Anterior cingulate cortex (tissue), 58 donors: ENCODE results near the gene DNAJC5.
A peak's percentile ranks its signal among the peaks of the same experiment; 100 is the strongest.

Source experiments
- DNase-seq, 58 donors: peaks; one replicate each; lab custom pipeline; 2025; lab: John Stamatoyannopoulos, UW

Gene DNAJC5

DNA sequence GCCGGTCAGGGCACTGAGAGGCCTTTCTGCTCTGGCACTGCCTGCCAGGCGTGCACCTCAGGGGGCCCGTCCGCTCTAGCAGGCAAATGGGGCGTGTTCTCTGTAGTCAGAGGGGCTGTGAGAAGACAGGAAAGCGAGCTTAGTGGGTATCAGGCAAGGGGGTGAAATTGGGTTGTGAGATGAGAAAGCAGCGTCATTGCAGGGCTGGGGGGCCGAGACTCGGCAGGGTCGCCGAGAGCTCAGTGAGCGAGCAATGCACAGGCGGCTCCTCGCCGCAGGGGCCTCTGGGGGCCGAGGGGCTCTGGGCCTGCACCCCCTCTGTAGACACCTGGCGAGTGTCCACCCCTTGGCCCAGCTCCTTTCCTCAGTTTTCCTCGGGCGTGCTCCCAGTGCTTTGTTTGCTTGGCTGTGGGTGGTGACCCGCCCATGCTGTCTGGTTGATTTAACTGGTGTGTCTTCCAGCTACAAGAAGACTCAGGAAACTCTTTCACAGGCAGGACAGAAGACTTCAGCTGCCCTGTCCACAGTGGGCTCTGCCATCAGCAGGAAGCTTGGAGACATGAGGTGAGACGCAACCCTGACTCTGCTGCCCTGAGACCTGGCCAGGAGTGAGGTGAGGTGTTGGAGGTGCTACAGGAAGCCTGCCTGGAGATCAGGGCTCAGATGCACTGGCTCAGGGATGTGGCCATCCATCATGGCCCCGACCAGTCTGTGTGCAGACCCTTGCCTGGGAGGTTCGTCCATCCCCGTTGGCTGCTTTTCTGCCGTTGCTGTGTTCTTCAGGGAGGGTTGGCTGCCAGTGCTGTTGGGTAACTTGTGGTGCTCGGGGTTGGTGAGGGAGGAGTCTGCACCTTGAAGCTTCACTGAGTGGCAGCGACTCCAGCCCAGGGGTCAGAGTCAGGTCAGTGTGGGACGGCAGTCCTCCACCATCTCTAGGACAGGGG, 12.4 kb upstream of the DNAJC5 start:
- peak in 1 of 58 donors; percentile 49 for DNase-seq

- peak in 1 of 58 donors; percentile 49 for DNase-seq
Measured at GRCh38 chr20:63883201-63883593, 11.7 kb upstream of the DNAJC5 start.

GRCh38 chr20:63884506-63885263, 10.2 kb upstream of the DNAJC5 start:
- DNase-seq, result peak in 20 of 58 donors; percentile 2 to 57 (median 22)

GRCh38 chr20:63885264-63886053, 9.5 kb upstream of the DNAJC5 start:
- DNase-seq, result no peak

GRCh38 chr20:63886054-63886419, 8.9 kb upstream of the DNAJC5 start:
- DNase-seq, result no peak

GRCh38 chr20:63886921-63887320, 8.0 kb upstream of the DNAJC5 start:
- DNase-seq, result no peak

DNA sequence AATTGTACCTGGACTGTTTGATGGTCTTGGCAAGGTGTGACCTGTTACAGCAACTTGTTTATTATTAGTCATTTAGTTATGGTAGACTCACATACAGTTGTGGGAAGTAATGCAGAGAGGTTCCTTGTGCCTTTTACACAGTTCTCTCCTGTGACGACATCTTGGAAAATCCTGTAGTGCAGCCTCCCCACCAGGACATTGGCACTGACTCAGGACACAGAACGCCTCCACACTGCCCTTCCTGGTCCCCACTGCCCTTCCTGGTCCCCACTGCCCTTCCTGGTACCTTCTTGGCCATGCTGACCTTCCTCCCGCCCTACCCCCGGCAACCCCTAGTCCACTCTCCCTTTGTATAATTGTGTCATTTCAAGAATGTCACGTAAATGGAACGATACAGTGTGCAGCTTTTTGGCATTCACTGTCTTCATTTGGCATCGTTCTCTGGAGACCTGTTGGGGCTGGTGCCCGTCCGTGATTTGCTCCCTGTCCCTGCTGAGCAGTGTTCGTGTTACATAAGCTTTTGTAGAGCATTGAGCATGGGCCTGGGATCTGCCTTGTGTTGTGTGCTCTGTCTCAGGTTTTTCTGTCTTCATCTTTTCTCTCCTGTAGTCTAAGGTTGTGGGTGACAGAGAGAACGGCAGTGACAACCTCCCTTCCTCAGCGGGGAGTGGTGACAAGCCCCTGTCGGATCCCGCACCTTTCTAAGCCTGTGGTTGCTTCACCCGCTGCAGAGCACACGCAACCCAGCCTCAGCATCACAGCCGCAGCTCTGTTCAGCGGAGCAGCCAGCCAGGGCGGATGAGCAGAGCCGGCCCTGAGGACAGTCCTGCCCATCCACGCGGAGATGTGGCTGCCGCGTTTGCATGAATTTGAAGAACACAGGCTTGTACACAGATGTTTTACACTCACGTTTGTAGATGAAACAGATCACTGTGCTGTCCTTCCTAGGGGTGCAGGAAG, 5.4 kb upstream of the DNAJC5 start:
- DNase-seq, result no peak

DNA sequence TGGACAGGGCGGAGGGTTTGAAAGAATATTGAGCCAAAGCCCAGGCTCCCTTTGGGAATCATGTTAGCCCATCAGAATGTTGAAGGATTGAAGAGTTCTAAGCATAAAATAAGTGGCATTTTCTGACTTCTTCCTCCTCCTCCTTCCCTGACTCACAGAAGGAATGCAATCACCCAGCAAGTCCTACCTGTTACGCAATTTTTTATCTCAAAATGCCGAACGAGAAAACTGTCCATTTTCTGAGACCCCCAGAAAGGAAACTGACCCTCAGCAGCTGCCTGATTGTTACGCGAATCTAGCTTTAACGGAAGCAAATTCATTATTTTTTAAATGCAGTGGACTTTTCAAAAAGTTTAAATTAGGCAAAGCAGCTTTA, 4.7 kb upstream of the DNAJC5 start:
- DNase-seq, result no peak

DNA sequence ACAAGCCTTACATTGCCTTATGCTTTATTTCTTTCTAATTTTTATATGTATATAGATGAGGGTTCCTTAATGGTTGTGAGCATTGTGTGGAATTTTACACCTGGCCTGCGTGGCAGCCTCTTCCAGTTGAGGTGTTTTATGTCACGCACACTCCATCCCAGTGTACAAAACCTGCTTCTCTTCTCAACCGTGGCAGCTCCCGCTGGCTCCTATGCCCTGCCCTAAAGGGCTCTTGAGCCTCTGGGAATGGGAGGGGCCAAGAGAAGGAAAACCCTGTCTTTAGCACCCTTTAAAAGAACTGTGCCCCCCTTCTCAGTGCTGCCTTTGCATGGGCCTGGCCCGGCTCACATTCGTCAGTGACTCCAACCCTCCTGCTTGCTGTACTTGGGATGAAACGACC, 4.3 kb upstream of the DNAJC5 start:
- DNase-seq, result no peak

DNA sequence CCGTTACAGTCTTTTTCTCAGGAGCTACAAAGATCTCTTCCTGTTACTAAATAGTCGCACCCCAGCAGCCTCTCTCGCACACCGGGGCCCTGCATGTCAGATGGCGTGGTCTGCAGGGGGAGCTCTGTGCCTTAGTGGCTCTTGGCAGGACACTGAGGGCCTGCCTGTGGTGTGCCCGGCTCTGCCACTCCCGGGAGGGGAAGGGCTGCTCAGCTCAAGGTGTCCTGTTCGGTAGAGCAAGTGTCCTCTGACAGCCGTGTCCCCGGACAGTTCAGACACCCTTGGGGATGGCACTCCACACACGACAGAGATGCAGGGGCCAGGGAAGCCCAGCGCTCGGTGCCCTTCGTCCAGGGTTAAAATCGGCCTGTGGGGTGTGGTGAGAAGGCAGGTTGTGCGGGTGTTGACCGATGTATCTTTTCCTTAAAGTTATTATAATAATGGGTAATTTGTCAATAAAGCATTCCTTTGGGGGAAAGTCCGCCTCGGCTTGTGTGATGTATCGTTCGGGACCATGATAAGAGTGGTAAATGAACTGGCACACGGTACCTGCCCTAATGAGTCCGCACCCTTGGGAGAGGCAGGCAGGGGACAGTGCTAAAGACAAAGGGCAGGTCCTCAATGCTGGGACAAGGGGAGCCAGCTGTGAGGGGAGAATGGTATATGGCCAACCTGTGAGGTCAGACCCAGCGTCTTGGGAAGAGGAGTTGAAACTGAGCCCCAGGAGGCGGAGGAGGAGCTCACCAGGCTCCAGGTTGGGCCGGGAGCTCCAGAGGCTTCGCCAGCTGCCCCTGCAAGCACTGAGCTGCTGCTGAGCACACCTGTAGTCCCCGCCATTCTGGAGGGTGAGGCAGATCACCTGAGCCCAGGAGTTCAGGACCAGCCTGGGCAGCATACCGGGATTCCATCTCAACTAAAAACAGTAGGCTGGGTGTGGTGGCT, 3.6 kb upstream of the DNAJC5 start:
- DNase-seq, result no peak

DNA sequence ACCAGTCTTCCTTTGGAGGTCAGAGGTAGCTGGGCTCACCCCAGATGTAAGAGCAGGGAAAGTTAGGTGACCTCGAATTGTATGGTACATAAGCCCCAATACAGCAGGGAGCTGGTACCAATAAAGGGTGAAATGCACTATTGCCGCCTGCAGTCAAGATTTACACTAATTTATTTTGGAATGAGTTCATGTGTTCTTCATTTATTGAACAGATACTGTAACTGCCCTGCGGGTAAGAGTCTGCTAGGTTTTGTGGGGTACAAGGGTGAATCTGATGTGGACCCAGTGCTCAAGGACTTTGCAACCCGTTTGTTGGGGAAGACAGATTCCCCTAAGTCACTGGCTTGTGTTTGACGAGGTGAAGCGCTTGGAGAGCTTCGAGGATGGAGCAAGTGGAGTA, 2.5 kb upstream of the DNAJC5 start:
- DNase-seq, result no peak

DNA sequence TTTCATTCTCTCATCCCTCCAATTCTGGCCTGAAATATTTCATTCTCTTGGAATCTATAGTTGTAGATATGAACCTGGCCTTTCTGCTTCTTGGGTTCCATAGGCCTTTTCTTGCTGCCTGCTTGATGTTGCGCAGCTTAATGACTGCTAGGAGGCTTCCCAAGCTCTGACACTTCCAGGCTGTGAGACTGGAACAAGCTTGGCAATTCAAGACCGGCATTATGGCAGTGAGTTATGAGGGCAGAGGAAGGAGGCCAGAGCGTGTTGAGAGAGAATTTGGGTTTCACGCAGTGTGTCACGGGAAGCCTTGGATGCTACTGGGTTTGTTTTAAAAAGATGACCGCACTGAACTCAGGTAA, 948 bp upstream of the DNAJC5 start:
- no peak for DNase-seq

GRCh38 chr20:63895202-63895951, 451 bp downstream of the DNAJC5 start:
- DNase-seq, result no peak

DNA sequence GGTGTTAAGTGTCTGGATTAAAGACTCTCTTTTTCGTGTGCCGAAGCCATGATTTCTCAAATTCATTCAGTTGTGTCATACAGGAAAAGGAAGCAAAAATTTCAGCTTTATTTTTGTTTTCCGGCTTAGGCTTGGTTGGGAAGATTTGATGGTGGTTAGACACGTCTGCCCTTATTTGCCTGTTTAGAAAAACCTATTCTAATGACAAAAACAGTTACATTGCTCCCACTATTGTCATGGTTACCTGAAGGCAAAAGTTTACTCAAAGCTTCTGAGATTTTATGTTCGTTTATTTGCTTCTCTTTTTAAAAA, 982 bp downstream of the DNAJC5 start:
- no peak for DNase-seq

GRCh38 chr20:63896264-63897105, 1.6 kb downstream of the DNAJC5 start:
- peak in 31 of 58 donors; percentile 4 to 47 (median 20) for DNase-seq

GRCh38 chr20:63897978-63898561, 3.1 kb downstream of the DNAJC5 start:
- DNase-seq, result no peak
